HL-60 (cell line): Measurements from ENCODE around the gene MYL12A.

ENCODE experiments used
- DNase-seq, 2 experiments: peaks; one replicate each; pipeline ENCODE4 v3.0.0-alpha.2; 2010 to 2020; ENCODE audit warnings: low read depth in 1 of 2, low spot score in 1 of 2
- H3K27ac ChIP-seq: fragments of 250-450 bp; sonication (Bioruptor Pico); replicated peaks from 2 replicates; pipeline ENCODE4 v1.5.1; 2020; ENCODE audit warnings: mild to moderate bottlenecking, moderate library complexity
- H3K27me3 ChIP-seq: fragments of 250-450 bp; sonication (Bioruptor Pico); 2 replicates; pipeline ENCODE4 v1.5.1; 2021; ENCODE audit warnings: mild to moderate bottlenecking, moderate library complexity; ENCODE audit not compliant: insufficient read depth, poor library complexity, severe bottlenecking
- H3K4me3 ChIP-seq: replicated peaks from 2 replicates; pipeline ENCODE4 v1.5.1; 2011; ENCODE audit warnings: mild to moderate bottlenecking, control low read depth, low read length; ENCODE audit not compliant: insufficient read depth
- GABPA ChIP-seq: IDR thresholded peaks from 2 replicates; pipeline ENCODE4 v1.6.1; 2012; ENCODE audit warnings: low read depth
- POLR2AphosphoS5 ChIP-seq: IDR thresholded peaks from 2 replicates; pipeline ENCODE4 v1.6.1; 2012; ENCODE audit warnings: low read depth
- TF ChIP-seq, protein P1 (sequence below): IDR thresholded peaks from 2 replicates; pipeline ENCODE4 v1.6.1; 2012; ENCODE audit warnings: low read depth; ENCODE audit not compliant: insufficient replicate concordance
- TF ChIP-seq, protein P2 (sequence below): IDR thresholded peaks from one replicate; pipeline ENCODE4 v1.5.1; 2011; ENCODE audit warnings: low read length, control low read depth, inconsistent platforms; ENCODE audit not compliant: insufficient read depth

Gene MYL12A

DNA sequence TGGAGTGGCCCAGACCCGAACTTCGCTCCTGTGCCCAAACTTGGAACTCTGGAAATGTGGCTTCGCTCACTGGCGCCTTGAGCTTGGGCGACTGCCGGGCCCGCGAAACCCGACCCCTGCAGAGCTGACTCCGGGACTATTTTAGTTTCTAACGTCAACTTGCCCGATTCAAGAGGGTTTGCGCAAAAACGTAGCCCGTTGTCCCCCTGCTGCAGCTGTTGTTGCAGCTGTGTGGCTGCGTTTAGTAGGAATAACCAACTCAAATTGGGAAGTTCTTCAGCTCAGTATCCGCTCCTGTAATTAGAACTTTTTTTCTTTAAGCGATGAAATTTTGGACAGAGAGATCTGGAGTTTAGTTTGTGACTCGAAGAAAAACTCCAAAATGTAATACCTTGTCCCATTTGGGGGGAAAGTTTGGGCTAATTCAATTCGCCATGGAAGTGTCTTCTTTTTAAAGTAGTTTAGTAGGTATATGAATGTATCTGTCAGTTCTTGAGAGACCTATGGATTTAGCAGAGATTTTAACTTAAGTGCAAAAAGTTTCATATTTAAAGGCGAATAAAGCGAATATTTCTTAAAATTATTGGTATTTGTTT, 559 bp downstream of the MYL12A start:
- DNase-seq = peak in 1 of 2 experiments; percentile 53
- H3K4me3 ChIP-seq = peak overlapping the region; percentile 96
- H3K27ac ChIP-seq = peak overlapping the region; percentile 99
- no peaks in the 10 kb centered on the region for H3K27me3 ChIP-seq
- TF ChIP-seq, protein P1, sequence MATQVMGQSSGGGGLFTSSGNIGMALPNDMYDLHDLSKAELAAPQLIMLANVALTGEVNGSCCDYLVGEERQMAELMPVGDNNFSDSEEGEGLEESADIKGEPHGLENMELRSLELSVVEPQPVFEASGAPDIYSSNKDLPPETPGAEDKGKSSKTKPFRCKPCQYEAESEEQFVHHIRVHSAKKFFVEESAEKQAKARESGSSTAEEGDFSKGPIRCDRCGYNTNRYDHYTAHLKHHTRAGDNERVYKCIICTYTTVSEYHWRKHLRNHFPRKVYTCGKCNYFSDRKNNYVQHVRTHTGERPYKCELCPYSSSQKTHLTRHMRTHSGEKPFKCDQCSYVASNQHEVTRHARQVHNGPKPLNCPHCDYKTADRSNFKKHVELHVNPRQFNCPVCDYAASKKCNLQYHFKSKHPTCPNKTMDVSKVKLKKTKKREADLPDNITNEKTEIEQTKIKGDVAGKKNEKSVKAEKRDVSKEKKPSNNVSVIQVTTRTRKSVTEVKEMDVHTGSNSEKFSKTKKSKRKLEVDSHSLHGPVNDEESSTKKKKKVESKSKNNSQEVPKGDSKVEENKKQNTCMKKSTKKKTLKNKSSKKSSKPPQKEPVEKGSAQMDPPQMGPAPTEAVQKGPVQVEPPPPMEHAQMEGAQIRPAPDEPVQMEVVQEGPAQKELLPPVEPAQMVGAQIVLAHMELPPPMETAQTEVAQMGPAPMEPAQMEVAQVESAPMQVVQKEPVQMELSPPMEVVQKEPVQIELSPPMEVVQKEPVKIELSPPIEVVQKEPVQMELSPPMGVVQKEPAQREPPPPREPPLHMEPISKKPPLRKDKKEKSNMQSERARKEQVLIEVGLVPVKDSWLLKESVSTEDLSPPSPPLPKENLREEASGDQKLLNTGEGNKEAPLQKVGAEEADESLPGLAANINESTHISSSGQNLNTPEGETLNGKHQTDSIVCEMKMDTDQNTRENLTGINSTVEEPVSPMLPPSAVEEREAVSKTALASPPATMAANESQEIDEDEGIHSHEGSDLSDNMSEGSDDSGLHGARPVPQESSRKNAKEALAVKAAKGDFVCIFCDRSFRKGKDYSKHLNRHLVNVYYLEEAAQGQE = peak; percentile 7
- TF ChIP-seq, protein P2, sequence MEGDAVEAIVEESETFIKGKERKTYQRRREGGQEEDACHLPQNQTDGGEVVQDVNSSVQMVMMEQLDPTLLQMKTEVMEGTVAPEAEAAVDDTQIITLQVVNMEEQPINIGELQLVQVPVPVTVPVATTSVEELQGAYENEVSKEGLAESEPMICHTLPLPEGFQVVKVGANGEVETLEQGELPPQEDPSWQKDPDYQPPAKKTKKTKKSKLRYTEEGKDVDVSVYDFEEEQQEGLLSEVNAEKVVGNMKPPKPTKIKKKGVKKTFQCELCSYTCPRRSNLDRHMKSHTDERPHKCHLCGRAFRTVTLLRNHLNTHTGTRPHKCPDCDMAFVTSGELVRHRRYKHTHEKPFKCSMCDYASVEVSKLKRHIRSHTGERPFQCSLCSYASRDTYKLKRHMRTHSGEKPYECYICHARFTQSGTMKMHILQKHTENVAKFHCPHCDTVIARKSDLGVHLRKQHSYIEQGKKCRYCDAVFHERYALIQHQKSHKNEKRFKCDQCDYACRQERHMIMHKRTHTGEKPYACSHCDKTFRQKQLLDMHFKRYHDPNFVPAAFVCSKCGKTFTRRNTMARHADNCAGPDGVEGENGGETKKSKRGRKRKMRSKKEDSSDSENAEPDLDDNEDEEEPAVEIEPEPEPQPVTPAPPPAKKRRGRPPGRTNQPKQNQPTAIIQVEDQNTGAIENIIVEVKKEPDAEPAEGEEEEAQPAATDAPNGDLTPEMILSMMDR = no peak

DNA sequence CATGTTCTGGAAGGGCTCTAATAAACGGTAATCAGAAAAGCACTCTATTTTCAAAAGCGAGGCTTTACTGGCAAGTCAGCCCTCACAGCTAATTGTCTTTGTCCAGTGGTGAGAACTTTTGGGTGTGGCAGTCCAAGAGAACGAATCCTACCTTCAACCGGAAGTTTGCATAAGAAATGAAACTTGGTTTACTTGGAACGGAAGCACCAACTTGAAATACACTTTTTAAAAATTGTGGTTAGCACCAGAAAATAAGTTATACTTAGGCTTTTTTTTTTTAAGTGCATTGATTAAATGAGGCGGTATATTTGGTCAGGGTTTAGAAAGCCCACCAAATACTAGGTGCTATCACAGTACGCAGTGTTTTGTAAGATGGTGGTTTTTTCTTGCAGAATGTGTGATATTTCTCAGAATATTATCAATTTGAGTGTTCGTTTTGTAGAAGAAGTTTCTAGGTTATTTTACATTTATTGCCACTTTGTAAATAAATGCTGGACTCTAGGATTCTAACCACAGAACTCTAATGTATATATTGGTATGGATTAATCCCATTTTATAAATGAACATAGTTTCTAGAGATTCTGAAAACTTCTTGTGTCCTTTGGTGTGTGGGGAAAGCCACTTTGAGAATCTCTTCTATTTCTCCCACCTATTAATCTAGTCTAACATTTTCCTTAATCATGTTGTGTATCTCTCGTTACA, 1.2 kb downstream of the MYL12A start:
- peak overlapping the region; percentile 96 for H3K4me3 ChIP-seq
- peak overlapping the region; percentile 99 for H3K27ac ChIP-seq
- H3K27me3 ChIP-seq = no peaks in the 10 kb centered on the region
- TF ChIP-seq, protein P1 = no peak
- TF ChIP-seq GABPA (peak; percentile 54; the same call in 1 of the 2 replicates), POLR2AphosphoS5 (no peak)
- TF ChIP-seq, protein P2 = no peak
- DNase-seq = peak; percentile 67 to 70

DNA sequence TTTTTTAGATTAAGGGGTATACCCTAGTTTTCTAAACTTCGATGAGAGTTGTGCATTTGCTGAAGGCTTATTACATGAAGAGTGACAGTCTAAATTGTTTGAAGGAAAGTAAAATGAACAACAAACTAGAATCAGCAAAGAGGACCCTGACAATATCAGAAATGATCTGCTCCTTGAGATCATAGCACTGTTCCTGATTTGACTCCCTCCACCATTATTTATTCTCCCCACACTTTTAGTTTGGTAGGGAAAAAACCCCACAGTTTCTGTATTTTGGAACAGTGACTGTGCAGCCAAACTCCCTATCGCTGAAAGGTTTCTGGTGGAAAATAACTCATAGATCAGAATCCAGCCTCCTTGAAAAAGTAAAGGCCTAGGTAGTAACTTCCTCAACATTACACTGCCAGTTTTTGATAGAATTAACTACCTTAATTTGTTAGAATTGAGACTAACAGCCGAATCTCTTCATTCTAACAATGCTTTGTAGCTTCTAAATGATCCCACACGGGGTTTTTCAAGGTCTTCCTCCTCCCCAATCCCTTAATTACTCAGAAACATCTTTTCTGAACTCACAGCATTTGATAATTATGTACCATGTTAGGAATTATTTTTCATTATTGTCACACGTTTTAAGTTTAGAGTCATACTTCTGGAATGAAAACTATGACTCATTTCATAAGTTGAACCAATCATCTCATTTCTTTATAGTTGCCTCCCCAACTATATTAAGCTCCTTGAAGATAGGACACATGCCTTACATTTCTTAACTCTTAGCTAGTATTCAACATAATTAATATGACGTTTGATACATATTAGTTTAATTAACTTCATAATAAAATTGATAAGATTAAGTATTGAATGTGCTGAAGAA, 2.9 kb downstream of the MYL12A start:
- TF ChIP-seq, protein P1 = no peak
- TF ChIP-seq, protein P2 = no peak
- TF ChIP-seq POLR2AphosphoS5 = no peak
- Histone ChIP-seq H3K27ac (no peak overlapping the region), H3K4me3 (no peak overlapping the region), H3K27me3 (no peaks in the 10 kb centered on the region)
- no peak for DNase-seq
